ENCODE results near the gene SIDT2.

DNA sequence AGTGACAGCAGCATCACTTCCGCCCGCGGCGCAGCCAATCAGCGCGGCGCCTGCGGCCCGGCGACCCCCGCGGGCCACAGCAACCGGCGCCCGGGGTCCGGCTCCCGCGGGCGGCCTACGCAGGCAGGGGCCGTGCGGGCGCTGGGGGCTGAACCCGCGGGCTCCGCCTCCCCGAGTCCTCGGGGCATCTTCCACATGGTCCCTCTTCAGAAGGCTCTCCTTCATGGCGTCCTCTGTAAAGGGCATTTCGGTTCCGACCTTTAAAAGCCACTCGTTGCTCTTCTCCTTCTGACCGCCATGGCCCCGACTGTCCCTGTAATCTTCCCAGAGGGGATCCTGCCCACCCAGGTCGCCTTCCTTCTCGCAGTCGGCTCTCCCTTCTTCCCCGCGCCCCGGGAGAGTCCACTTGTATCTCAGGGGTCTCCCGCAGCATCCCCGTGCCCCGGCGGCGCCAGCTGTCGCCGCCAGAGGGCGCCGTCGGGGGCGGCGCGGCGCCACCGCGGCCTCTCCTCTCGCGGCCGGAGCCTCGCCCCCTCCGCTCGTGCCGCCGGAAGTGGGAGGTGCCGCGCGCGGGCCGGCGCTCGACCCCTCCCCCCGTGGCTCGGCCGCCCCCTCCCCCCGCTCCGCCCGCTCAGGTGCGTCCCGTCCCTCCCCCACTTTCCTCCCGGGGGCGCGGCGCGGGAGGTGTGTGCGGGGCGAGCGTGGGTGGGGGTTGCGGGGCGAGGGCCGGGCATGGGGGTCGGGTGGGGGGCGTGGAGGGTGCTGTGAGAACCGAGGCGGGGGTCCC is 53.7 kb downstream of the SIDT2 start, which contains the start of gene RNF214:
- peak; percentile 53 to 77 for TF ChIP-seq POLR2A (IDR thresholded peaks at IDR 0.05)
- TF ChIP-seq, protein P1, sequence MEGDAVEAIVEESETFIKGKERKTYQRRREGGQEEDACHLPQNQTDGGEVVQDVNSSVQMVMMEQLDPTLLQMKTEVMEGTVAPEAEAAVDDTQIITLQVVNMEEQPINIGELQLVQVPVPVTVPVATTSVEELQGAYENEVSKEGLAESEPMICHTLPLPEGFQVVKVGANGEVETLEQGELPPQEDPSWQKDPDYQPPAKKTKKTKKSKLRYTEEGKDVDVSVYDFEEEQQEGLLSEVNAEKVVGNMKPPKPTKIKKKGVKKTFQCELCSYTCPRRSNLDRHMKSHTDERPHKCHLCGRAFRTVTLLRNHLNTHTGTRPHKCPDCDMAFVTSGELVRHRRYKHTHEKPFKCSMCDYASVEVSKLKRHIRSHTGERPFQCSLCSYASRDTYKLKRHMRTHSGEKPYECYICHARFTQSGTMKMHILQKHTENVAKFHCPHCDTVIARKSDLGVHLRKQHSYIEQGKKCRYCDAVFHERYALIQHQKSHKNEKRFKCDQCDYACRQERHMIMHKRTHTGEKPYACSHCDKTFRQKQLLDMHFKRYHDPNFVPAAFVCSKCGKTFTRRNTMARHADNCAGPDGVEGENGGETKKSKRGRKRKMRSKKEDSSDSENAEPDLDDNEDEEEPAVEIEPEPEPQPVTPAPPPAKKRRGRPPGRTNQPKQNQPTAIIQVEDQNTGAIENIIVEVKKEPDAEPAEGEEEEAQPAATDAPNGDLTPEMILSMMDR (IDR thresholded peaks at IDR 0.05): peak; percentile 68 to 98 (median 94)

All from uterus (tissue), 2 donors.